Stimulated activated CD8-positive, alpha-beta memory T cell treated with anti-CD3 and anti-CD28 coated beads, Interleukin-7, amount 100 ng/mL, for 1 hour (primary cell): ENCODE results near the gene ABCC10.
"Not testable (repeated sequence)": the region's sequence is repeated elsewhere in the genome, so short reads cannot be mapped to it uniquely, and the experiment has no call there.

Source experiments
- DNase-seq, 2 donors: peaks; one replicate each; pipeline ENCODE4 v3.0.0-alpha.2; 2020; ENCODE audit warnings: low read depth in 2 of 2

Gene ABCC10, protein sequence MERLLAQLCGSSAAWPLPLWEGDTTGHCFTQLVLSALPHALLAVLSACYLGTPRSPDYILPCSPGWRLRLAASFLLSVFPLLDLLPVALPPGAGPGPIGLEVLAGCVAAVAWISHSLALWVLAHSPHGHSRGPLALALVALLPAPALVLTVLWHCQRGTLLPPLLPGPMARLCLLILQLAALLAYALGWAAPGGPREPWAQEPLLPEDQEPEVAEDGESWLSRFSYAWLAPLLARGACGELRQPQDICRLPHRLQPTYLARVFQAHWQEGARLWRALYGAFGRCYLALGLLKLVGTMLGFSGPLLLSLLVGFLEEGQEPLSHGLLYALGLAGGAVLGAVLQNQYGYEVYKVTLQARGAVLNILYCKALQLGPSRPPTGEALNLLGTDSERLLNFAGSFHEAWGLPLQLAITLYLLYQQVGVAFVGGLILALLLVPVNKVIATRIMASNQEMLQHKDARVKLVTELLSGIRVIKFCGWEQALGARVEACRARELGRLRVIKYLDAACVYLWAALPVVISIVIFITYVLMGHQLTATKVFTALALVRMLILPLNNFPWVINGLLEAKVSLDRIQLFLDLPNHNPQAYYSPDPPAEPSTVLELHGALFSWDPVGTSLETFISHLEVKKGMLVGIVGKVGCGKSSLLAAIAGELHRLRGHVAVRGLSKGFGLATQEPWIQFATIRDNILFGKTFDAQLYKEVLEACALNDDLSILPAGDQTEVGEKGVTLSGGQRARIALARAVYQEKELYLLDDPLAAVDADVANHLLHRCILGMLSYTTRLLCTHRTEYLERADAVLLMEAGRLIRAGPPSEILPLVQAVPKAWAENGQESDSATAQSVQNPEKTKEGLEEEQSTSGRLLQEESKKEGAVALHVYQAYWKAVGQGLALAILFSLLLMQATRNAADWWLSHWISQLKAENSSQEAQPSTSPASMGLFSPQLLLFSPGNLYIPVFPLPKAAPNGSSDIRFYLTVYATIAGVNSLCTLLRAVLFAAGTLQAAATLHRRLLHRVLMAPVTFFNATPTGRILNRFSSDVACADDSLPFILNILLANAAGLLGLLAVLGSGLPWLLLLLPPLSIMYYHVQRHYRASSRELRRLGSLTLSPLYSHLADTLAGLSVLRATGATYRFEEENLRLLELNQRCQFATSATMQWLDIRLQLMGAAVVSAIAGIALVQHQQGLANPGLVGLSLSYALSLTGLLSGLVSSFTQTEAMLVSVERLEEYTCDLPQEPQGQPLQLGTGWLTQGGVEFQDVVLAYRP (N-terminal part only)

DNA sequence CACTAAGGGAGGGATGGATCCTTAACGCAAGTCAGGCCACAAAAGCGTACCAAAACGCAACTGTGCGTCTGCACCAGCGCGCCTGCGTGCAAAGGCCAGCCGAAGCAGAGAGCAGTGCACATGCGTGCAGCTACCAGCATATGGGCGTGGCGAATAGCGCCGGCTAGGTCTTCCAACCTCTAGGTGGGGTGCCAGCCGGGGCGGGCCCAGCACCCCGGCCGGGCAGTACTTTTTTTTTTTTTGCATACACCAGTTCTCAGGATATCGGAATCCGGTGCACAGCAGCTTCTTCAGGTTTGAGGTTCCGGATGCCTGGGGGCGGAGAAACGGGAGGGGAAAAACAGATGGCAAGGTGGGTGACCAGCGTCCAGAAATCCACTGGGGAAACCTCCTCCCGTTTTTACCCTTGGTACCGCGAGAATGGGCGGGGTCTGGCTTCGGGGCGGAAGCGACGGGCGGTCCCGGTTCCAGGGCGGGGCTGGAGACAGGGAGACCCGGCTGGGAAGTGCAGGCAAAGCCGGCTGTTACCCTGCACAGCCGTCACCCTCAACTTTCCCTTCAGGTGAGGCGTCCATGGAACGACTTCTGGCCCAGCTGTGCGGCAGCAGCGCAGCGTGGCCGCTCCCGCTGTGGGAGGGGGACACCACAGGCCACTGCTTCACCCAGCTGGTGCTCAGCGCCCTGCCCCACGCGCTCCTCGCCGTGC is at the start of gene ABCC10:
Gene ABCC10, plus strand, starts transcription at position 136 of the 706 bp plus-strand sequence. Its CDS starts 438 bp downstream, at position 574.
- DNase-seq = peak; percentile 84 to 85

DNA sequence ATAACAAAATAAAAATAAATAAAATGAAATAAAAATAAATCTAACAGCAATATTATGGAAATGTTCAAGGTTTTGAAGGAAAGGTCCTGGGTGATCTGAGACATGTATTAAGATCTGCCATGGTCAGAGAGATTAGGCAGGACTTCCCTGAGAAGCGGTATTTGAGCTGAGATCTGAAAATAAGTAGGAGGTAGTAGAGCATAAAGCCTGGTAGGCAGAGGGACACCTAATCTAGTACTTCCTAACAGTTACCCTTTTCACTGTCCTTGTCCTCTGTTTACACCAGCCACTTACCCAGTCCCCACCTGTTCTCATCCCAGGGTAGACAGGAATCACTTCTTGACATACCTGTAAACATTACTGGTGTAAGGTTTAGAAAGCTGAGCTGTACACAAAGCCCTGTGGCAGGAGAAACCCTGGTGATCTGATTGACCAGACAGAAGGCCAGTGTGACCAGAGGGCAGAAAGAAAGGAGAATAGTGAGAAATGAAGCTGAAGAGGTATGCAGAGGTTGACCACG is 49.6 kb upstream of the ABCC10 start:
- no peak for DNase-seq

DNA sequence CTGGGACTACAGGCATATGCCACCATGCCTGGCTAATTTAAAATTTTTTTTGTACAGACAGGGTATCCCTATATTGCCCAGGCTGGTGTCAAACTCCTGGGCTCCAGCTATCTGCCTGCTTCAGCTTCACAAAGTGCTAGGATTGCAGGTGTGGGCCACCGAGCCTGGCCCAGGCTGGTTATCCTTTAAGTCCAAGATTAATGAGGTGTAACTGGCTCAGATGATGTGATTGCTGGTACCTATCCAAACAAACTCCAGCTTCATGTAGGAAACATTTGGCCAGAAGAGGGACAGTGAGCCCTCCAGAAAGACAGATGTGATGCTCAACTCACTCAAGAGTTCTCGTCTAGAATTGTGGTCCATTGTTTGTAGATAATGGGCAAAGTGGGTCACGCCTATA is 48.7 kb upstream of the ABCC10 start:
- no peak for DNase-seq

DNA sequence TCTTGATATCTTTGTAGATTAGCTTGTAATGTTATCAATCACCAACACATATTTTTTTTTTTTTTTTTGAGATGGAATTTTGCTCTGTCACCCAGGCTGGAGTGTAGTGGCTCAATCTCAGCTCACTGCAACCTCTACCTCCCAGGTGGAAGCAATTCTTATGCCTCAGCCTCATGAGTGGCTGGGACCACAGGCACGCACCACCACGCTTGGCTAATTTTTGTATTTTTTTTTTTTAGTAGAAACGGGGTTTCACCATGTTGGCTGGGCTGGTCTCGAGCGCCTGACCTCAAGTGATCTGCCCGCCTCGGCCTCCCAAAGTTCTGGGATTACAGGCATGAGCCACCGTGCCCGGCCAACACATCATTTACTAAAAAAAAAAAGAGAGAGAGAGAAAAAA is 46.5 kb upstream of the ABCC10 start:
- DNase-seq = not testable (repeated sequence)

DNA sequence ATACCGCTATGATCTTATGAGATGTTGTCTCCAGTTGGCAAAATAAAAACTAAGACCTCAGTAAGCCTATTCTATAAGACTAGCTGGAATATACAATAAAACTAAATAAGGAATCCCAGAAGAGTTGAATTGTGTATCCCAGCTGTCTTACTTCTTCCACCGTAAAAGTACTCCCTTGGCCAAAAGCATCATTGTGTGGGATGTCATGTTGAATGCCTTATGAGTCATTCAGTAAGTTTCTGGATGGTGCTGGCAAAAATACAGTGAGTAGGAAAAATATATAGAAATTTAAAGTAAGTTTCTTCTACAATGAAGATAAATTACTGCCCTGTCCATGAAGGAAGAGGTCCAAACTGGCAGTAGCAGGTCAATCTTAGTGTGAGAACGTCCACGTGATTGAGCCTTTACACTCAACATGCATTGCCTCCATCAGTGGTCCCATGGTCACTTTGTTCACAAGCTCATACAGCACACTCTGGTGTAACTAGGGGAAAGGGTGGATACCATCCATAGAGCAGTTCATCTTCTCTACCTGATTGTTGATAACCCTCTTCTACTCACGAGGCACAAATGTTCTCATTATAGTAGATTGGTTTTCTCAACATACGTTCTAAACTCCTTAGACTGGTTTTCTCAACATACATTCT is 44.2 kb upstream of the ABCC10 start:
- no peak for DNase-seq

DNA sequence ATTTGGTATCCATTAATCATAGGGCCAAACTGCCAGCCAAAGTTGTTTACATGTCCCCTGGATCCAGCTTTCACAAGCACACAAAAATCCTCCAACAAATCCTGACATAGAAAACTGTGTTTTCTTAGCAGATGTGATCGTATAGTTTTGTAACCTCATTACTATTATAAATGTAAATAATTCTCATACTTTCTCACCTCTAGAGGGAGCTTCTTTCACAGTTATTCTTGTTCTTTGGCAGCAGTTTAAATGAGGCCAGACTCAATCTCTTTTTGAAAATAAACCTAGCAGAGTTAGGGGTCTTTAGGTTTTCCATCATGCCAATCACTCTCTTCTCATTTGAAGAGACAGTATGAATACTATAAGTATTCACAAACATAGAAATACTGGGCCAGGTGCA is 40.8 kb upstream of the ABCC10 start:
- no peak for DNase-seq

DNA sequence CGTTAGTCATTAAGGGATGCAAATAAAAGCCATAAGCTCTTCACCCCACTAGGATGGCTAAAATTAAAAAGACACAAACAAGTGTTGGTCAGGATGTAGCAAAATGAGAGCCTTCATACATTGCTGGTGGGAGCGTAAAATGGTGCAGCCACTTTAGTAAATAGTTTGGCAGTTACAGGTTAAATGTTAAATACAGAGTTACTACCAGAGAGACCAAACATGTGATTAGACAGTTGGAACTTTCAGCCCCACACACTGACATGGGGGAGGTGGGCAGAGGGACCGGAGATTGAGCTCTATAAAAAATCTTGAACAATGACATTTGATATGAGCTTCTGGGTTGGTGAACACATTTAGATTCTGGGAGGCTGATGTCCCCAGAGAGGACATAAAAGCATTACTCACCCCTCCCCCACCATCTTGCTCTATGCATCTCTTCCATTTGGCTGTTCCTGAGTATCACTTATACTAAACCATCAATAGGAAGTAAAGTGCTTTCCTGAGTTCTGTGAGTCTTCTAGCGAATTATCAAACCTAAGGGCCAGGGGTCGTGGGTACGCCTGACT is 37.5 kb upstream of the ABCC10 start:
- DNase-seq = no peak

DNA sequence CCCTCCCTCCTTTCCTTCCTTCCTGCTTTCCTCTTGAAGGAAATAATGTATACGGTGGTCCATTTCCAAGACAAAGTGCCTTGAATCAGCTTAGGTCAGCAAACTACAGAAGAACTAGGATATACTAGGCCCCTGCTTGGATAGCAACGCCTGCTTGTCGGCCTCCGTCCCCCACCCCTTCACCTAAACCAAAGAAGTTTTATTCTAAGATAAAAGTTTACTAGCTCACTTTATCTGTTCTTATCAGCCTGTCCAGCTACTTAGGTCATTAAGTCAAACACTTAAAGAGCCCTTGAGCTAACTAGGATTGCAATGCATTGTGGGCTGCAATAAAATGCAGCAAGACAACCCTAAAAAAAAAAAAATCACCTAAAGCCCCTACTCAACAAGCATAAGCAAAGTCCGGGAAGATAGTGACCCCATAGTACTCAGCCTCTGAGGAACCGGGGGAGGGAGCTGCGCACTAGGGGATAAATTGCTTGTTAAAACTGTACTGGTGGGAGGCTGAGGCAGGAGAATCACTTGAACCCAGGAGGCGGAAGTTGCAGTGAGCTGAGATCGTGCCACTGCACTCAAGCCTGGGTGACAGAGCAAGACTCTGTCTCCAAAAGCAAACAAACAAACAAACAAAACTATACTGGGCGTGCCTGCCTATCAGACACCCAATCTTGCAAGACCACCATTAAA is 36.4 kb upstream of the ABCC10 start:
- not testable (repeated sequence) for DNase-seq

DNA sequence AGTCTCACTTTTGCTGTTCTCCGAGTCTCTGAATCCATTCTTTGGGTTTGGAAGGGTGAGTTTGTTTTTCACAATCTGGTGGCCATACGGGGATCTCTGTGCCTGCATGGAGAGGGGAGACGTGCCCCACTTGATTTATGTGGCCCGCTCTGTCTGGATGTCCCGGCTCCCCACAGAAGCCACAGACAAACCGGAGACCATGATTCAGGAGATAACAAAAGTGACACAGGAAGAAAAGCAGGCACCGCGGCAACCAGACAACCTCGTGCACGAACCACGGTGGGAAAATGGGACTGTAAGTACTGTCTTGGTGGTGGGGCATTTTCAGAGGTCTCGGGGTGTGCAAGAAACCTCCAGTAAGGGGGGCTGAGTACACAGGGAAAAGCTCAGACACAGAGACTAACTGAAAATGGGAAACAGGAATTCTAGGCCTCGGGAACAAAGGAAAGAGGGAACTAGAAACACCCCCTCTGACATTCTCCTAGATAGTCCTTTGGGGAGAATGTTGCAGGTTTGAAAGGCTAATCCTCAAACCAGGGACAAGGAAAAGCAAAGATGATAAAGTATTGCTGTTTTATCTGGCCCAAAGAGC is 35.8 kb upstream of the ABCC10 start:
- DNase-seq = peak in 1 of 2 donors; percentile 27

DNA sequence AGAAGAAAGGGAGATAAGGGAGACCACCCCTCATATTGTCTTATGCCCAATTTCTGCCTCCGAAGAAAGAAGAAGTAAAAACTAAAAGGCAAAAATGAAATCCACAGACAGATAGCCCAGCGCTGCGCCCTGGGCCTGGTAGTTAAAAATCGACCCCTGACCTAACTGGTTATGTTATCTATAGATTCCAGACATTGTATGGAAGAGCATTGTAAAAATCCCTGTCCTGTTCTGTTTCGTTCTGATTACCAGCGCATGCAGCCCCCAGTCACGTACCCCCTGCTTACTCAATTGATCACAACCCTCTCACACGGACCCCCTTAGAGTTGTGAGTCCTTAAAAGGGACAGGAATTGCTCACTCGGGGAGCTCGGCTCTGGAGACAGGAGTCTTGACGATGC is 34.2 kb upstream of the ABCC10 start:
- DNase-seq = not testable (repeated sequence)

DNA sequence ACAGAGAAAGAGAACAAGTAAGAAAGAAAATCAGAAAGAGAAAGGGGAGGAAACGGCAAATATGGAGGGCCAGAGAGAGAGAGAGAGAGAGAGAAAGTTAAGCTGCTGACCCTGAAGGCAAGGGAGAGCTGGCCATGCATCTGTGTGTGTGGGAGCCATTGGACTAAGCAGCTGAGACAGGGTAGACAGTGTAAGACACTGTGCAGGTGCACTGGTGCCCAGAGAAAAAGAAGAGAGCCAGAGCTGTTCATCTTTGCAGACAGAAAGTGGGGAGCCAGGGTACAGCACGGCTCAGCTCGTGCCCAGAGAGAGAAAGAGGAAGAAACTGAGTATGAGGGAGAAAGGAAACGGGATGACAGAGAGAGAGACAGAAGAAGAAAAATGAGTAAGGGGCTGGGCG is 33.7 kb upstream of the ABCC10 start:
- DNase-seq = no peak

DNA sequence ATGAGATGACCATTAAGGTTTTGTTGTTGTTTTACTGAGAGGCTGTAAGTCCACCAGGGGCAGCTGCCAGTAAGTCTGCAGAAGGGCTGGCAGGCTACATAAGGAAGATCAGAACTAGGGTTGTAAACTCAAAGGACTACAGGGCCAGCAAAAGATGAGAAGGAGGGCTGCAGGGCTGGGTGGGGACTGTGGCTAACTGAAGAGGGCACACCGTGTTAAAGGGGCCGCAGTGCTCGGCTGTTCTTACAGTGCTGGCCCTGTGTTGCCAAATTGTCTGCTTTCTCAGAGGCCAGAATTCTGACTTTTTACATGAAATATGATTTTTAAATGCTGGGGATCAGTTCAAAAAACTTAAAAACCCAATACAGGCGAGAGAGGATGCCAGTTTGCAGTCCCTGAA is 32.4 kb upstream of the ABCC10 start:
- no peak for DNase-seq

DNA sequence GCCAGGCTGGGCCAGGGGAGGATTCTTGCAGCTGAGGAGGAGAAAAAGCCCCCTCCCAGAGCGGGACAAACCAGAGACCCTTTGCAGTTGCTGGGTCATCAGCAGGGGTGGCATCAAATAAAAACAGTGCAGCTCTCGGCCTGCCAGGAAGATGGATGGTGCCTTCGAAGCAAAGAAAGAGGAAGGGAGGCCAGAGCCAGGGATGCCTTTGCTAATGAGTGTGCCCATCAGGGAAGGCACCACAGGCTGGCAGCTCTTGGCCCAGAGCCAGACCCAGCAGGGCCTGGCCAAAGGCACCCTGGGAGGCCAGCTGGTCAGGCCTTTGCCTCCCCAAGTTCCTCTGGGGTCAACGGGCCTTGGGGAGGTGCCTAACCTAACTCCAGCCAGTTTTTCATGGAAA is 31.6 kb upstream of the ABCC10 start:
- DNase-seq = no peak

DNA sequence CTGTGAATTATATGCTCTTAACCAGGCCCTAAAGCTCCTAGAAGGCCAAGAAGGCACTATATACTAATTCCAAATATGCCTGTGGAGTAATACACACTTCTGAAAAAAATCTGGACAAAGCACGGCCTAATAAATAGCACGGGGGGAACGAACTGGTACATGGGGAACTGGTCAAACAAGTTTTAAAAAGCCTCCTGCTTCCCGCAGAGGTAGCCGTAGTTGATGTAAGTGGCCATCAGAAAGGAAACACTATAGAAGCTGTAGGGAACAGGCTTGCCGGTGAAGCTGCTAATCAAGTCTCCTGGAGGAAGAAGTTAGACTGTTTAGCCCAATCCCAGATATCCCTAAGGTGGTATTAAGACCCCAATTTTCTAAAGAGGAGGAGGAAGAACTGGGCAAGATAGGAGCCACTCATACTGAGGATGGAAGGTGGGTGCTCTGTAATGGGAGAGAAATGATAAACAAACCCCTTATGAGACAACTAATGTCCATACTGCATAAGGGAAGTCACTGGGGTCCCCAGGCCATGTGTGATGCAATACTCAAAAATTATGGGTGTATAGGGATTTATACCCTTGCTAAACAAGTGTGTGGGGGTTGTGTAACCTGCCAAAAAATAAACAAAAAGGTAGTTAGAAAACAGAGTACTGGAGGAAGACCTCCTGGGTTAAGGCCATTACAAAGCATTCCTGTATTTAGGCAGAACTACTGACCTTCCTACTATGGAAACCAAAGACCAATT is 30.8 kb upstream of the ABCC10 start:
- no peak for DNase-seq

DNA sequence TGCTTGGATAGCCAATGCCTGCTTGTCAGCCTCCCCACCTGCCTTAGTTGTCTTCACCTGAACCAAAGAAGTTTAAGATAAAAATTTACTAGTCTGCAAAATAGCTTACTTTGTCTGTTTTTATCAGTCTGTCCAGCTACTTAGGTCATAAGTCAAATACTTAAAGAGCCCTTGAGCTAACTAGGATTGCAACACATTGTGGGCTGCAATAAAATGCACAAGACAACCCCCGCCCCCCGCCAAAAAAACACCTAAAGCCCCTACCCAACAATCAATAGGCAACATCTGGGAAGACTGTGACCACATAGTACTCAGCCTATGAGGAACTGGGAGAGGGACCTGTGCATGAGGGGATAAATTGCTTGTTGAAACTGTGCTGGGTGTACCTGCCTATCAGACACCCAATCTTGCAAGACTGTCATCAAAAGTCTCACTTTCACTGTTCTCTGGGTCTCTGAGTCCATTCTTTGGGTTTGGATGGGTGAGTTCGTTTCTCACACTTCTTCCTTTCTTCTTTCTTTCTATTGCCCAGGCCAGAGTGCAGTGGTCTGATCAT is 27.3 kb upstream of the ABCC10 start:
- no peak for DNase-seq

DNA sequence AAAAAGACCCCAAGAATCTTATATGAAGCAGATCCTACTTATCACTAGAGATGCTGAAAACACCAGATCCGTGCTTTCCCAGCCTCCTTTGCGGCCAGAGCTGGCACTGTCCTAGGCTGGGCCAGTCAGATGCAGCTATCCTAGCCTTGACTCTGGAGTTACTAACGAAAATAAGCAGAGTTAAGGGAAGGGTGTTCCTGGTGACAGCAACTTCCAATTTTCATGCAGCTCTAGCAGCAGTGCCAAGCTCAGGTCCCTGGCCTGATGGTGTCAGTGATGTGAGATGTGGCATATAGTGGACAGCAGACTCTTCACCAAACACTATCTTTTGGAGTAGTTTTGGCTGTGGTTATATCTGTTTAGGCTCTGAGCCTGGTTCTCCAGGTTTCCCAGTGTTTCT is 25.6 kb upstream of the ABCC10 start:
- DNase-seq = no peak

DNA sequence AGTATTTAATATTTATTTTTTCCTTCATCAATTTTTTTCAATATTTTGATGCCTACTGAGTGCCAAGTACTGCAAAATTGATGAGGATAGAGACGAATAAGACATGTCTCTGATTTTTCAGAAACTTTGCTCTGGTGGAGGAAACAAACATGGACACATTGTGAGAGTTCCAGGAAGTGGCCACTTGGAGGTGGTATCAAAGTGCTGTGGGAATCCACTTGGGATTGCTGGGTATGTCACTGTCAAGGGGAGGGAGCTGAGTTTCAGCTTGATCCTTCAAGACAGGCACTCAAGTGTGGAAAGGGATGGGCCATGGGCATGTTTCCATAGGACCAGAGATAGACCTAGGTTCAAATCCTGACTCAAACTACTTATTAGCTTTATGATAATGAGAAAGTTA is 24.5 kb upstream of the ABCC10 start:
- no peak for DNase-seq

DNA sequence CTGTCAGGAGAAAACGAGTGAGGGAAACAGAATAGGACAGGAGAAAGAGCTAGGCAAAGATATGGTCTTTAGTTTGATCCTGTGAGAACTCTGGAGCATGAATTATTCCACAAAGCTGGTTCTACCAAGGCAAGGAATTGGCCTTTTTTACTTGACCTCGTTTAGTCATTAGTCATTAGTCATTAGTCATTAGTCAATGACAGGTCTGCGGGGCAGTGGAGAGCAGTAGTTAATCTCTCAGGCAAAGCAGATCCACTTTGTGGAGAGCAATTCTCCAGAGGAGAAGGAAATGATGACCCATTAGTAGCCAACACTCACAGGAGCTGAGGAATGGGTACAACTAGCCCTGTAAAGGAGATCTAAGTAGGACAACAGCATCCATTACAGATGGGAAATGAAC is 22.0 kb upstream of the ABCC10 start:
- DNase-seq = no peak
